HUES48 (cell line): ENCODE results near the gene TLNRD1.
"Not testable (repeated sequence)": the region's sequence is repeated elsewhere in the genome, so short reads cannot be mapped to it uniquely, and the experiment has no call there.

Experiments used
- H3K27ac ChIP-seq: one replicate; pipeline ENCODE4 v1.7.0; 2013; ENCODE audit warnings: low read depth, low read length, inconsistent platforms
- H3K27me3 ChIP-seq: 2 replicates; pipeline ENCODE4 v1.6.1; 2013; ENCODE audit warnings: mild to moderate bottlenecking, low read length; ENCODE audit not compliant: control insufficient read depth, insufficient read depth
- H3K36me3 ChIP-seq: 2 replicates; pipeline ENCODE4 v1.6.1; 2013; ENCODE audit warnings: low read length; ENCODE audit not compliant: control insufficient read depth, insufficient read depth
- H3K4me1 ChIP-seq: 2 replicates; pipeline ENCODE4 v1.6.1; 2013; ENCODE audit warnings: mild to moderate bottlenecking, low read length; ENCODE audit not compliant: control insufficient read depth, insufficient read depth
- H3K4me3 ChIP-seq: 2 replicates; pipeline ENCODE4 v1.5.1; 2013; ENCODE audit warnings: mild to moderate bottlenecking, low read depth, low read length
- H3K9ac ChIP-seq: 2 replicates; pipeline ENCODE4 v1.6.1; 2013; ENCODE audit warnings: mild to moderate bottlenecking, low read depth, low read length, moderate library complexity
- H3K9me3 ChIP-seq: 2 replicates; pipeline ENCODE4 v1.6.1; 2013; ENCODE audit warnings: low read length; ENCODE audit not compliant: control insufficient read depth, insufficient read depth

Gene TLNRD1

GRCh38 chr15:81000624-81001151, at the start of gene TLNRD1:
TSS of gene TLNRD1 (plus strand) at chr15:81000923. CDS start at chr15:81002272, 1,349 bp downstream.
- H3K9ac ChIP-seq, result peak within 1 kb of the TSS; percentile 90
- H3K36me3 ChIP-seq, result peaks cover 8% of the 10 kb centered on the region; the same call in 1 of the 2 replicates
- peak within 1 kb of the TSS; percentile 93 for H3K4me3 ChIP-seq
- H3K27me3 ChIP-seq, result peaks cover 19% of the 10 kb centered on the region
- peaks cover 5% of the 10 kb centered on the region for H3K4me1 ChIP-seq
- peak within 1 kb of the TSS; percentile 89 for H3K27ac ChIP-seq
- no peaks in the 10 kb centered on the region for H3K9me3 ChIP-seq

- H3K9ac ChIP-seq, result no peak overlapping the region
- no peaks in the 10 kb centered on the region for H3K27me3 ChIP-seq
- H3K36me3 ChIP-seq, result peaks cover 39% of the 10 kb centered on the region
These were observed 48.8 kb upstream of the TLNRD1 start for GRCh38 chr15:80951941-80952340.

GRCh38 chr15:80953001-80953952, 47.4 kb upstream of the TLNRD1 start:
- H3K27ac ChIP-seq, result no peak overlapping the region

More at GRCh38 chr15:80951941-80952340, 48.8 kb upstream of the TLNRD1 start:
- H3K9me3 ChIP-seq, result no peaks in the 10 kb centered on the region
- no peak overlapping the region for H3K4me3 ChIP-seq
- peaks cover 13% of the 10 kb centered on the region for H3K4me1 ChIP-seq
- H3K27ac ChIP-seq, result no peak overlapping the region

GRCh38 chr15:80953953-80954778, 46.6 kb upstream of the TLNRD1 start:
- Histone ChIP-seq H3K9me3 (no peaks in the 10 kb centered on the region), H3K9ac (peak overlapping the region; percentile 37; the same call in 1 of the 2 replicates), H3K36me3 (peaks cover 22% of the 10 kb centered on the region), H3K27me3 (no peaks in the 10 kb centered on the region), H3K27ac (peak overlapping the region; percentile 88), H3K4me3 (no peak overlapping the region), H3K4me1 (peaks cover 17% of the 10 kb centered on the region)

More at GRCh38 chr15:80953001-80953952, 47.4 kb upstream of the TLNRD1 start:
- Histone ChIP-seq H3K9me3 (no peaks in the 10 kb centered on the region), H3K4me1 (peaks cover 17% of the 10 kb centered on the region), H3K36me3 (peaks cover 26% of the 10 kb centered on the region), H3K9ac (no peak overlapping the region), H3K27me3 (no peaks in the 10 kb centered on the region), H3K4me3 (no peak overlapping the region)

- H3K9ac ChIP-seq, H3K9me3 ChIP-seq, H3K4me3 ChIP-seq, H3K27me3 ChIP-seq, H3K27ac ChIP-seq: not testable (repeated sequence)
- Histone ChIP-seq H3K36me3 (peaks cover 17% of the 10 kb centered on the region), H3K4me1 (peaks cover 17% of the 10 kb centered on the region)
These were observed 44.9 kb upstream of the TLNRD1 start for GRCh38 chr15:80955571-80956452.

- Histone ChIP-seq H3K9me3 (no peaks in the 10 kb centered on the region), H3K9ac (no peak overlapping the region), H3K27ac (no peak overlapping the region), H3K27me3 (no peaks in the 10 kb centered on the region), H3K4me3 (no peak overlapping the region), H3K4me1 (peaks cover 17% of the 10 kb centered on the region), H3K36me3 (peaks cover 5% of the 10 kb centered on the region)
These were observed 43.2 kb upstream of the TLNRD1 start for GRCh38 chr15:80957556-80957955.

- Histone ChIP-seq H3K4me1 (peaks cover 17% of the 10 kb centered on the region), H3K36me3 (peaks cover 5% of the 10 kb centered on the region), H3K9me3 (no peaks in the 10 kb centered on the region), H3K9ac (no peak overlapping the region), H3K27ac (no peak overlapping the region), H3K27me3 (no peaks in the 10 kb centered on the region), H3K4me3 (no peak overlapping the region)
These were observed 42.7 kb upstream of the TLNRD1 start for GRCh38 chr15:80957976-80958375.

GRCh38 chr15:80958818-80959495, 41.8 kb upstream of the TLNRD1 start:
- no peak overlapping the region for H3K27ac ChIP-seq

GRCh38 chr15:80965454-80965853, 35.3 kb upstream of the TLNRD1 start:
- not testable (repeated sequence) for H3K9me3 ChIP-seq, H3K4me3 ChIP-seq, H3K27ac ChIP-seq, H3K9ac ChIP-seq, H3K27me3 ChIP-seq, H3K36me3 ChIP-seq
- peaks cover 27% of the 10 kb centered on the region for H3K4me1 ChIP-seq

More at GRCh38 chr15:80958818-80959495, 41.8 kb upstream of the TLNRD1 start:
- no peaks in the 10 kb centered on the region for H3K36me3 ChIP-seq
- H3K4me1 ChIP-seq, result peaks cover 13% of the 10 kb centered on the region
- H3K9ac ChIP-seq, result no peak overlapping the region
- H3K4me3 ChIP-seq, result no peak overlapping the region
- H3K9me3 ChIP-seq, result no peaks in the 10 kb centered on the region
- no peaks in the 10 kb centered on the region for H3K27me3 ChIP-seq
